Glomerular visceral epithelial cell (primary cell): ENCODE measurements around the gene PIP5KL1.
"Not testable (repeated sequence)": the region's sequence is repeated elsewhere in the genome, so short reads cannot be mapped to it uniquely, and the experiment has no call there.

Source experiments
- DNase-seq: peaks from one replicate; pipeline ENCODE4 v3.0.0-alpha.2; 2016; ENCODE audit errors: extremely low spot score

Gene PIP5KL1

DNA sequence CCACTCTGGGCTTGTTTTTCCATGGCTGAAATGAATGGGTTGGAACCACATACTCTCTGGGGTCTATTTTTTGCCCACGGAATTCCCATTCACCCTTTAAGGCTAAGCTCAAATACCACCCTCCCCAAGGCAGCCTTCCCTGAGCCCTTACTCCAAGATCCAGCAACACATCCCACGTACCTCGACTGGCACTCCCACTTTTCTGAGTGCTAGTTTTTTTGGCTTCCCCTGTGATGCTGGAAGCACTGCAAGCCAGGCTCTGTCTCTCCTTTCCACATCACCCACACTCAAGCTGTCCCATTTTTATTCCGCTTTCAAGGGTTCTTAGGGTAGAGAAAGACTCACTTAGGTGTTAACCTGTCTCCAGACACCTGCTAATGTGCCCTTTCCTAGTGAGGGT, 37.2 kb downstream of the PIP5KL1 start:
- no peak for DNase-seq

GRCh38 chr9:127892831-127893230, 37.7 kb downstream of the PIP5KL1 start:
- no peak for DNase-seq

DNA sequence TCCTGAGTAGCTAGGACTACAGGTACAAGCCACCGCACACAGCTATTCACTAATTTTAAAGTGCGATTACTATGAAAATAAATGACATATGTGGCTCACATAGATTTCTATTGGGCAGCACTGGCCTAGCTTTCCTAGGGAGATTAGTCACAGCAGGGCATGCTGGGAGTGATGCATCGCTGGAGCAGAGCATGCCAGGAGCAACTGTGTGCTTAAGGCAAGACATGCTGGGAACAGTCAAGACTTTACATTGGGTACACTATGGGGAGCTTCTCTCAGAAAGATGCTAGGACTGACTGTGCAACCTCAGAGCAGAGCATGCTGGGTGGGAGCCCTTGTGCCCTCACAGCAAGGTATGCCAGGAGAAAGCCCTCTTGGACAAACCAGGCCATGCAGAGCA, 40.5 kb downstream of the PIP5KL1 start:
- no peak for DNase-seq

GRCh38 chr9:127887792-127888191, 42.8 kb downstream of the PIP5KL1 start:
- no peak for DNase-seq

DNA sequence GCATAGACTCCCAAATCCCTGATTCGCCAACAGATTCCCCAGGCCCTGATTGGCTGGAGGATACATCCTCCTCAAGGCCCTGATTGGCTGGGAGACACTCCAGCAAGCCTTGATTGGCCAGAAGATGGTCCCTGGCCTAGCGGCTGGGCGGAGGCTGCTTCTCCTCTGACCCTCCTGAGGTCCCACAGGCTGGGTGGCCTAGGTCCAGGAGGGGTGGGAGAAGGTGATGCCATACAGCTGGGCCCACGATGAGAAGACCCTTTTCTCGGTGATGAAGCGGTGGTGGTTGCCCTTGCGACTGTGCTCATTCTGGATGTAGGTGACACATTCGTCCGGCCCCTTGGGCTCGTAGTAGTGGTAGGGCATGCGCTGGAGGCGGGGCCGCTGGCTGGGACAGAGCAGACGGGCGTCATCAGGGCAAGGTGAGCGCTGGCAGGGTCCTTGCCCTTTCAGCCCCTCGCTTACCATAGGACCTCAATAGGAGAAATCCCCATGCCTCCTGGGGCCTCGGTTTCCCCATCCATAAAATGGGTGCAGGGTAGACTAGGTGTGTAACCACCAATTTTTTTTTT, 44.1 kb downstream of the PIP5KL1 start:
- DNase-seq: no peak

- no peak for DNase-seq
Observed at GRCh38 chr9:127885508-127886281, 44.9 kb downstream of the PIP5KL1 start.

GRCh38 chr9:127884976-127885490, 45.5 kb downstream of the PIP5KL1 start:
- no peak for DNase-seq

DNA sequence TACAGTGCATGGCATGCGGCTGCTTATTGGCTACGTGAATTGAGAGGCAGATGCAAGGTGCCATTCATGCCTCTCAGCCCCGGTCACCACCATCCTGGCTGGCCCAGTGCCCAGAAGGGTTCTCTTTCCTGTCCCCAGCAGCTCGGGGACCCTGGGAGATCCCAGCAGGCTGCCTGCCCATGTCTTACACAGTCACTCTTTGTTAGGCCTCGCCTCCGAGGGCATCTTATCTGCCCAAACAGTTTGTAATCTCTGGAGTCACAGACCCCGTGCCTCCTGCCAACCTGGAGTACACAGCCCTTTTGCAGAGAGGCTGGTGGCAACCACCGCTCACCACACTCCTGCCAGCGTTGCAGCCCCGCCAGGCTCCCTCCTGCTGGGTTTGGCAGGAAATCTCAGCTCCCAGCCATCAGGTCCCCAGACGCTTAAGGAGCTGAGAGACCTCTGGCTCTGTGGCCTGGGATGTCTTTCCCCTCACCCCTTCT, 46.1 kb downstream of the PIP5KL1 start:
- no peak for DNase-seq

DNA sequence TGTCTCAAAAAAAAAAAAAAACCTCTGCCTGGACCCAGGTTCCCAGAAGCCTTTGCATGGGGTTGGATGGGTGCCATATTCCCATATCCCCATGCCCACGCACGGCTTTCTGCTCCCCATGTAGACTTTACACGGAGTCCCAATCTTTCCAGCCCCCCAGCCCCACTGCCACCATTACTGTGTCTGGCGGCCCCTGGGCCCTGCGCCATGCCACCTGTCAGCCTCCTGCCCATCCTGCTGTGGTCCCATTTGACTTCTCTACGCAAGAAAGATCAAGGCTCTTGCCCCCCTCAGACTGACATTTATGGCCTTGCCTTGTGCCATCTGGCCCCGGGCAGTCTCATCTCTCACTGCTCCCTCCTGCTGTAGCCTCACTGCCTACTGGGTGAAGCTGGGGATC, 46.6 kb downstream of the PIP5KL1 start:
- no peak for DNase-seq

- not testable (repeated sequence) for DNase-seq
Observed at GRCh38 chr9:127881715-127882114, 48.9 kb downstream of the PIP5KL1 start.

- DNase-seq: no peak
Observed at GRCh38 chr9:127880143-127880542, 50.4 kb downstream of the PIP5KL1 start.

DNA sequence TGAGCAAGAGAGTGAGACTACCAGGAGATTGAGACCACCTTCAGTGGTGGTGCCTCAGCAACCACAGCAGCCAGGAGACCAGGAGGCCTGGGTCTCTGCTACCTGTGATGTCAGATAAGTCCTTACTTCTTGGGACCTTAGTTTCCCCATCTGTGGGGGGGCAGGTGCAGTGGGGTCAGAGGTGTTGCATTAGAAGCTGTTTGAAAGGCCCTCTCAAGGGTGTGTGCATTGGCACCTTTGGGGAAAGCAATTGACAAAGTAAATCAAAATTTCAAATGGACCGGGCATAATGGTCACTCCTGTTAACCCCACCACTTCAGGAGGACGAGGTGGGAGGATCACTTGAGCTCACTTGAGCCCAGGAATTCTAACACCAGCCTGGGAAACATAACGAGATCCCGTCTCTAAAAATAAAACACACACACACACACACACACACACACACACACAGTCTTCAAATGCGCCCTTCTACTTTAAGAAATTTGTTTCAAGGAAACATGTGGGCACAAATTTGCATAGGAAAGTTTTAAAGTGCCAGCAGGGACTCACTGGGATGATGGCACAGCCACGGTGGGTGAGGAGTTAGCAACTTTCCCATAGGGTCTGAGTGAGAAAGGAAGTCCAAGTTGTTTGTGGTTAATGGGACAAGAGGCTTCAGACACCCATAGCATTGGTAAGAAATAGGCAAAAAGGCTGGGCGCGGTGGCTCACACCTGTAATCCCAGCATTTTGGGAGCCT, 51.8 kb downstream of the PIP5KL1 start:
- DNase-seq: no peak

DNA sequence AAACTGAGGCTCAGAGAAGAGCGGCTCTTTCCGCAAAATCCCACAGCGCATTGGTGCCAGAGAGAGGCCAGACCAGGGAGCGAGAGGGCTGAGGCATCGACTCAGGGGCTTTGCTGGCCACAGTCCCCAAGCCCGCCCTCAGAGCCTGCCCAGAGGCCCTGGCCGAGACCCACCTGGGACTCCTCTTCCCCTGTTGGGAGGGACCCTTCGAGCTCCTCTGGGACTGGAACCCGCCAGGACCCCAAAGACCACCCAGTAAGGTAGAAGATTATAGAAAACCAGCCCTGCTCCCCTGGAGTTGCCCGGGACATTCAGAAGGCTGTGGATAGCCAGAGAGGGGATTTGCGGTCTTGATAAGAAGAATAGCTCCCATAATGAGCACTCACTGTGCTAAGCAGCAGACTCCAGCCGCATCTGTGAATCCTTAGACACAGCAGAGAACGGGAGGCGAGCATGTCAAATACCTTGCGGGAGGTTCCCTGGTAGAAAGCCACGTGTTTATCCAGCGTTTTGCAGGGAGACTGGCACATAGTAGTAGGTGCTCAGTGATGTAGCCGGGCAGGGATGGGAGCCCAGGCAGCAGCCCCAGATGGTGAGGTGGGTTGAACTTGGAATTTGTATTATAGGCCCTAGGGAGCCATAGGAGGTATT, 52.5 kb downstream of the PIP5KL1 start:
- no peak for DNase-seq

- peak; percentile 68 for DNase-seq
Observed at GRCh38 chr9:127877566-127877998, 53.0 kb downstream of the PIP5KL1 start, which contains the start of gene AK1. TSS of gene AK1 (minus strand) at chr9:127877675. CDS start at chr9:127874617, 3,058 bp downstream.

DNA sequence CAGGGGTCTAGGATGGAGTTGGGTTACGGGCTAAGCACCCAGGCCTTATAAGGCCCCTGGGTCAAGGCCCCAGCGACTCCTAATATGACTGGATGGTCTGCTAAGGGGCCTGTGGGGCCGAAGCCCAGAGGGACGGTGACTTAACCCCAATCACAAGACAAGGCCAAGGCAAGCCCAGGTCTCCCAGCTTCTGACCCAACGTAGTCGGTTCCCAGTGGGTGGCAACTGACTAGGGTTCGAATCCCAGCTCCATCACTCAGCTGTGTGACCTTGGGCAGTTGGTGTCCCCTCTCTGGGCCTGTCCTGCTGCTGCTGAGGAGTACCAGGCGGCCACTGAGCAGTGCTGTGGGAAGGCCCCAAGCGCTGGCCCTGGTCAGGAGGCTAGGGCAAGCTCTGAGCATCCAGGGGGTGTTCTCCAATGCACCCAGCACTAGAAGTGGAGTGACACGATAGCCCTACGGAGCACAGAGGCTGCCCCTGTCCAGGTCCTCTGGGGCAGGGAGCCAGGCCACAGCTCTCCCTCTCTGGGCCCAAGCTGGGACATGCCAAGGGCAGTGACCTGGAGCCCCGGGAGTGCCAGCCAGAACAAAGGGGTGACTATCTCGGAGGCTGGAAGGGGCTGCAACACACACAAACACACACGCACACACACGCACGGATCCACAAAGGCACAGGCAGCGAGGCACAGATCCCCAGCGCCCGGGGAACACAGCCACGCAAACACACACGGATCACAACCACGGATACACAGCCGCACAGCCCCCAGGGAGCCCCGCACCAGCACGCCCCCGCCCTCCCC, 53.6 kb downstream of the PIP5KL1 start:
- DNase-seq: no peak

GRCh38 chr9:127876026-127876763, 54.4 kb downstream of the PIP5KL1 start:
- no peak for DNase-seq

- no peak for DNase-seq
Observed at GRCh38 chr9:127875306-127875966, 55.1 kb downstream of the PIP5KL1 start.

GRCh38 chr9:127874301-127875221, 56.0 kb downstream of the PIP5KL1 start:
- DNase-seq: no peak

- no peak for DNase-seq
Observed at GRCh38 chr9:127873886-127874285, 56.7 kb downstream of the PIP5KL1 start.
